Measurements from ENCODE around the gene ELF3.
"Not testable (repeated sequence)": the region's sequence is repeated elsewhere in the genome, so short reads cannot be mapped to it uniquely, and the experiment has no call there.

GRCh38 chr1:202061787-202062186 is 51.4 kb downstream of the ELF3 start:
- TF ChIP-seq, protein P1, sequence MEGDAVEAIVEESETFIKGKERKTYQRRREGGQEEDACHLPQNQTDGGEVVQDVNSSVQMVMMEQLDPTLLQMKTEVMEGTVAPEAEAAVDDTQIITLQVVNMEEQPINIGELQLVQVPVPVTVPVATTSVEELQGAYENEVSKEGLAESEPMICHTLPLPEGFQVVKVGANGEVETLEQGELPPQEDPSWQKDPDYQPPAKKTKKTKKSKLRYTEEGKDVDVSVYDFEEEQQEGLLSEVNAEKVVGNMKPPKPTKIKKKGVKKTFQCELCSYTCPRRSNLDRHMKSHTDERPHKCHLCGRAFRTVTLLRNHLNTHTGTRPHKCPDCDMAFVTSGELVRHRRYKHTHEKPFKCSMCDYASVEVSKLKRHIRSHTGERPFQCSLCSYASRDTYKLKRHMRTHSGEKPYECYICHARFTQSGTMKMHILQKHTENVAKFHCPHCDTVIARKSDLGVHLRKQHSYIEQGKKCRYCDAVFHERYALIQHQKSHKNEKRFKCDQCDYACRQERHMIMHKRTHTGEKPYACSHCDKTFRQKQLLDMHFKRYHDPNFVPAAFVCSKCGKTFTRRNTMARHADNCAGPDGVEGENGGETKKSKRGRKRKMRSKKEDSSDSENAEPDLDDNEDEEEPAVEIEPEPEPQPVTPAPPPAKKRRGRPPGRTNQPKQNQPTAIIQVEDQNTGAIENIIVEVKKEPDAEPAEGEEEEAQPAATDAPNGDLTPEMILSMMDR (conservative IDR thresholded peaks at IDR 0.05): not testable (repeated sequence)
- TF ChIP-seq ZFX (IDR thresholded peaks at IDR 0.05): not testable (repeated sequence)
